ENCODE data around the gene SLC12A9.

SLC12A9 gene

GRCh38 chr7:100894860-100895700 lies 42.6 kb downstream of the SLC12A9 start:
- Histone ChIP-seq H3K9ac (ENCODE audit: low read length in 5 of 5) (no peak overlapping the region), H3K4me3 (ENCODE audit: low read depth in 1 of 5, low read length in 5 of 5) (peak overlapping the region in 3 of 5 donors; percentile 22 to 51 (median 29))

GRCh38 chr7:100895701-100895955 lies 43.1 kb downstream of the SLC12A9 start, which contains the start of gene ACHE:
Gene ACHE (minus strand): TSS chr7:100895888. CDS start chr7:100894232, 1,656 bp downstream.
- Histone ChIP-seq H3K27ac (ENCODE audit: low read depth, low read length) (no peak within 1 kb of the TSS), H3K36me3 (ENCODE audit: control insufficient read depth in 5 of 5, insufficient read depth in 5 of 5, low read length in 5 of 5) (no peaks in the 10 kb centered on the region), H3K27me3 (ENCODE audit: control insufficient read depth in 5 of 5, insufficient read depth in 4 of 5, low read length in 5 of 5) (peaks cover 13 to 46% (median 35%) of the 10 kb centered on the region in 5 donors), H3K4me1 (ENCODE audit: control insufficient read depth in 5 of 5, insufficient read depth in 5 of 5, low read length in 5 of 5) (peaks cover 0 to 38% (median 30%) of the 10 kb centered on the region in 5 donors), H3K9ac (ENCODE audit: low read length in 5 of 5) (no peak within 1 kb of the TSS), H3K9me3 (ENCODE audit: control insufficient read depth in 5 of 5, low read length in 5 of 5) (no peaks in the 10 kb centered on the region), H3K4me3 (ENCODE audit: low read depth in 1 of 5, low read length in 5 of 5) (peak within 1 kb of the TSS; percentile 22 to 59 (median 29))

More at GRCh38 chr7:100894860-100895700, 42.6 kb downstream of the SLC12A9 start:
- no peak overlapping the region for H3K27ac ChIP-seq (ENCODE audit: low read depth, low read length)
- H3K4me1 ChIP-seq (ENCODE audit: control insufficient read depth in 5 of 5, insufficient read depth in 5 of 5, low read length in 5 of 5): peaks cover 0 to 43% (median 36%) of the 10 kb centered on the region in 5 donors
- H3K27me3 ChIP-seq (ENCODE audit: control insufficient read depth in 5 of 5, insufficient read depth in 4 of 5, low read length in 5 of 5): peaks cover 13 to 44% (median 35%) of the 10 kb centered on the region in 5 donors
- H3K36me3 ChIP-seq (ENCODE audit: control insufficient read depth in 5 of 5, insufficient read depth in 5 of 5, low read length in 5 of 5): no peaks in the 10 kb centered on the region
- no peaks in the 10 kb centered on the region for H3K9me3 ChIP-seq (ENCODE audit: control insufficient read depth in 5 of 5, low read length in 5 of 5)

- Histone ChIP-seq H3K4me1 (ENCODE audit: control insufficient read depth in 5 of 5, insufficient read depth in 5 of 5, low read length in 5 of 5) (peaks cover 0 to 32% (median 25%) of the 10 kb centered on the region in 5 donors), H3K9me3 (ENCODE audit: control insufficient read depth in 5 of 5, low read length in 5 of 5) (no peaks in the 10 kb centered on the region), H3K9ac (ENCODE audit: low read length in 5 of 5) (no peak overlapping the region), H3K27me3 (ENCODE audit: control insufficient read depth in 5 of 5, insufficient read depth in 4 of 5, low read length in 5 of 5) (peaks cover 13 to 51% (median 36%) of the 10 kb centered on the region in 5 donors), H3K36me3 (ENCODE audit: control insufficient read depth in 5 of 5, insufficient read depth in 5 of 5, low read length in 5 of 5) (no peaks in the 10 kb centered on the region), H3K27ac (ENCODE audit: low read depth, low read length) (no peak overlapping the region), H3K4me3 (ENCODE audit: low read depth in 1 of 5, low read length in 5 of 5) (peak overlapping the region in 4 of 5 donors; percentile 7 to 59 (median 43))
These were observed 43.6 kb downstream of the SLC12A9 start for GRCh38 chr7:100895956-100896731.

- no peaks in the 10 kb centered on the region for H3K36me3 ChIP-seq (ENCODE audit: control insufficient read depth in 5 of 5, insufficient read depth in 5 of 5, low read length in 5 of 5)
- H3K27ac ChIP-seq (ENCODE audit: low read depth, low read length): no peak overlapping the region
- peaks cover 0 to 32% (median 23%) of the 10 kb centered on the region in 5 donors for H3K4me1 ChIP-seq (ENCODE audit: control insufficient read depth in 5 of 5, insufficient read depth in 5 of 5, low read length in 5 of 5)
- H3K4me3 ChIP-seq (ENCODE audit: low read depth in 1 of 5, low read length in 5 of 5): peak overlapping the region in 3 of 5 donors; percentile 29 to 59 (median 57)
- peaks cover 13 to 52% (median 35%) of the 10 kb centered on the region in 5 donors for H3K27me3 ChIP-seq (ENCODE audit: control insufficient read depth in 5 of 5, insufficient read depth in 4 of 5, low read length in 5 of 5)
- H3K9me3 ChIP-seq (ENCODE audit: control insufficient read depth in 5 of 5, low read length in 5 of 5): no peaks in the 10 kb centered on the region
- H3K9ac ChIP-seq (ENCODE audit: low read length in 5 of 5): no peak overlapping the region
These were observed 44.5 kb downstream of the SLC12A9 start for GRCh38 chr7:100896732-100897608.

GRCh38 chr7:100897772-100898454 lies 45.4 kb downstream of the SLC12A9 start:
- Histone ChIP-seq H3K4me1 (ENCODE audit: control insufficient read depth in 5 of 5, insufficient read depth in 5 of 5, low read length in 5 of 5) (peaks cover 0 to 32% (median 23%) of the 10 kb centered on the region in 5 donors), H3K4me3 (ENCODE audit: low read depth in 1 of 5, low read length in 5 of 5) (no peak overlapping the region), H3K27ac (ENCODE audit: low read depth, low read length) (no peak overlapping the region), H3K36me3 (ENCODE audit: control insufficient read depth in 5 of 5, insufficient read depth in 5 of 5, low read length in 5 of 5) (no peaks in the 10 kb centered on the region), H3K9me3 (ENCODE audit: control insufficient read depth in 5 of 5, low read length in 5 of 5) (no peaks in the 10 kb centered on the region), H3K27me3 (ENCODE audit: control insufficient read depth in 5 of 5, insufficient read depth in 4 of 5, low read length in 5 of 5) (peaks cover 13 to 48% (median 33%) of the 10 kb centered on the region in 5 donors), H3K9ac (ENCODE audit: low read length in 5 of 5) (no peak overlapping the region)

GRCh38 chr7:100899432-100899831 lies 46.9 kb downstream of the SLC12A9 start:
- Histone ChIP-seq H3K9ac (ENCODE audit: low read length in 5 of 5) (no peak overlapping the region), H3K36me3 (ENCODE audit: control insufficient read depth in 5 of 5, insufficient read depth in 5 of 5, low read length in 5 of 5) (no peaks in the 10 kb centered on the region), H3K4me3 (ENCODE audit: low read depth in 1 of 5, low read length in 5 of 5) (no peak overlapping the region), H3K9me3 (ENCODE audit: control insufficient read depth in 5 of 5, low read length in 5 of 5) (no peaks in the 10 kb centered on the region), H3K4me1 (ENCODE audit: control insufficient read depth in 5 of 5, insufficient read depth in 5 of 5, low read length in 5 of 5) (peaks cover 0 to 28% (median 23%) of the 10 kb centered on the region in 5 donors), H3K27ac (ENCODE audit: low read depth, low read length) (no peak overlapping the region), H3K27me3 (ENCODE audit: control insufficient read depth in 5 of 5, insufficient read depth in 4 of 5, low read length in 5 of 5) (peaks cover 10 to 36% (median 24%) of the 10 kb centered on the region in 5 donors)

GRCh38 chr7:100900978-100901377 lies 48.5 kb downstream of the SLC12A9 start:
- H3K9me3 ChIP-seq (ENCODE audit: control insufficient read depth in 5 of 5, low read length in 5 of 5): no peaks in the 10 kb centered on the region
- H3K4me3 ChIP-seq (ENCODE audit: low read depth in 1 of 5, low read length in 5 of 5): no peak overlapping the region
- H3K9ac ChIP-seq (ENCODE audit: low read length in 5 of 5): no peak overlapping the region
- H3K36me3 ChIP-seq (ENCODE audit: control insufficient read depth in 5 of 5, insufficient read depth in 5 of 5, low read length in 5 of 5): no peaks in the 10 kb centered on the region
- H3K4me1 ChIP-seq (ENCODE audit: control insufficient read depth in 5 of 5, insufficient read depth in 5 of 5, low read length in 5 of 5): peaks cover 0 to 14% (median 11%) of the 10 kb centered on the region in 5 donors
- no peak overlapping the region for H3K27ac ChIP-seq (ENCODE audit: low read depth, low read length)
- H3K27me3 ChIP-seq (ENCODE audit: control insufficient read depth in 5 of 5, insufficient read depth in 4 of 5, low read length in 5 of 5): peaks cover 7 to 27% (median 20%) of the 10 kb centered on the region in 5 donors

GRCh38 chr7:100901921-100902332 lies 49.4 kb downstream of the SLC12A9 start:
- peaks cover 0 to 6% (median 4%) of the 10 kb centered on the region in 5 donors for H3K4me1 ChIP-seq (ENCODE audit: control insufficient read depth in 5 of 5, insufficient read depth in 5 of 5, low read length in 5 of 5)
- H3K9ac ChIP-seq (ENCODE audit: low read length in 5 of 5): no peak overlapping the region
- H3K36me3 ChIP-seq (ENCODE audit: control insufficient read depth in 5 of 5, insufficient read depth in 5 of 5, low read length in 5 of 5): no peaks in the 10 kb centered on the region
- no peak overlapping the region for H3K27ac ChIP-seq (ENCODE audit: low read depth, low read length)
- peaks cover 0 to 2% (median 0%) of the 10 kb centered on the region in 5 donors for H3K9me3 ChIP-seq (ENCODE audit: control insufficient read depth in 5 of 5, low read length in 5 of 5)
- peaks cover 0 to 21% (median 13%) of the 10 kb centered on the region in 5 donors for H3K27me3 ChIP-seq (ENCODE audit: control insufficient read depth in 5 of 5, insufficient read depth in 4 of 5, low read length in 5 of 5)
- H3K4me3 ChIP-seq (ENCODE audit: low read depth in 1 of 5, low read length in 5 of 5): no peak overlapping the region

- H3K27ac ChIP-seq (ENCODE audit: low read depth, low read length): no peak overlapping the region
- H3K9ac ChIP-seq (ENCODE audit: low read length in 5 of 5): no peak overlapping the region
- H3K27me3 ChIP-seq (ENCODE audit: control insufficient read depth in 5 of 5, insufficient read depth in 4 of 5, low read length in 5 of 5): peaks cover 0 to 16% (median 10%) of the 10 kb centered on the region in 5 donors
- no peak overlapping the region for H3K4me3 ChIP-seq (ENCODE audit: low read depth in 1 of 5, low read length in 5 of 5)
- H3K36me3 ChIP-seq (ENCODE audit: control insufficient read depth in 5 of 5, insufficient read depth in 5 of 5, low read length in 5 of 5): no peaks in the 10 kb centered on the region
- peaks cover 0 to 2% (median 0%) of the 10 kb centered on the region in 5 donors for H3K9me3 ChIP-seq (ENCODE audit: control insufficient read depth in 5 of 5, low read length in 5 of 5)
- no peaks in the 10 kb centered on the region for H3K4me1 ChIP-seq (ENCODE audit: control insufficient read depth in 5 of 5, insufficient read depth in 5 of 5, low read length in 5 of 5)
These were observed 50.1 kb downstream of the SLC12A9 start for GRCh38 chr7:100902638-100903037.

Measured in subcutaneous abdominal adipose tissue (tissue), 5 donors.